ENCODE results near the gene C17orf50. TPM values are rescaled to one million over a fixed set of nuclear protein-coding genes. Genes with fewer than 3 reads are reported as not detected.

The C17orf50 gene
- not detected in 2 replicates for total RNA-seq

GRCh38 chr17:35760587-35760986 is at the start of gene C17orf50:
TSS of gene C17orf50 (plus strand) at chr17:35760887. CDS start at chr17:35760942, 55 bp downstream.

DNA sequence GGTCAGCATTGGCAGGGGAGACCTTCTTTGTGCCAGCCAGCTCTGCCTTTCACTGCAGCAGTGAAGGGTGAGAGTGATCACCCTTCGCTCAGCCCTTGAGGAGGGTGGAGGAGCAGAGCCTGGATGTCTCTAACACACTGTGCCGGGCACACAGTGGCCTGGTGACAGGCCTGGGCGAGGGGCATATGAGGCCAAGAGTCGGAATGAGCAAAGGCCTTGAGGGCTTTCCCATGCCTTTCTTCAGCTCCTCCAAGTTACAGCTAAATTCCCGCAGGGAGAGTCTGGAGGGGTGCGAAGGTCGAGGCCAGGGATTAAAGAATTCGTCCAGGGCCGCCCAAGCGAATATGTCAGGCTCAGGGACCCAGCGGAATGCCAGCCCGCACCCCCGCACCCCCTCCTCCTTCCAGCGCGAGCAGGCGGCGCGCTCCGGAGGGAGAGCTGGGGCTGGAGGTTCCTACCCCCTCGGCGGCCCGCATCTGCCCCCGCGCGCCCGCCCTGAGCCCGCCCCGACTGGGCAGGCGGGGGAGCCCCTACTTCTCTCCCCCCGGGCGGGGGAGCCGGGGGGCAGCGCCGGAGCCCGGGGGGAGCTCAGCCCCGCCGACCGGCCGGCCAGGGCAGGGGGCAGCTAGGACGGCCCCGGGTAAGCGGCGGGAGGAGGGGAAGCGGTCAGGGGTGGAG is 29.3 kb upstream of the C17orf50 start, which contains the start of gene RASL10B:
Gene RASL10B, plus strand, starts transcription at position 401 of the 678 bp plus-strand sequence. CDS start 3,546 bp downstream, outside the sequence.

DNA sequence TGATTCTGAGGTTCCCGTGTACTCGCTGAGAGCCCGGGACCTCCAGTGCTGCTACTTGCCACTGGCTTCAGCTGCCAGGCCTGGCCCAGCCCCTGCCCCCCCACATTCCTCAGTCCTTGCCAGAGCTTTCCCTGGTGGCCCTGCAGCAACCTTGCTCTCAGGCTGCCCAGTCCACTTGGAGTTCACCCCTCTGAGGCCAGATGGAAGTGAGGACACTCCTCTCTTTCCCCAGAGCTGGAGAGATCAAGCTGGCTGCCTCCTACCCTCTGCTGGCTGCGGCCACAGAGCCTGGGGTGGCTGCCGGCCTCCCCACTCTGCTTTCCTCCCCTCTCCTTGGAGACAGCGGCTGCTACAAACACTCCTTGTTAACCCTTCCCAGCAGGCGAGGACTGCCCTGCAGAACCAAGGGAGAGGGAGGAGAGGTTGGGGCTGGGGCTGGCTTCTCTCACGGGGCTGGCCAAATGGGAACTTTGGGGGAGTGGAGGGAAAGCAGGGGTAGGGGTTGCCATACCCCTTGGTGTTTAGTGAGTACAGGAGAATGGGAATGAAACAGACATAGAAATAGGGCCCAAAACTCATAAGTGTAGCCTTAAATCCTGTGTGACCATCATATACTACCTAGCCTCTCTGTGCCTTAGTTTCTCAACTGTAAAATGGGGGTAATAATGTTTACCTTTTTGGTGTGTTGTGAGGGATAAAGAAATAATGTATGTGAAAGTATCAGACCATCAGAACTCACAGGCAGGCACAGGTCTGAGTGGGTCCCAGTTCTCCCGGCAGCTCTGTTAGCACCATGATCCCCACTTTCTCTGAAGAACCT is 7.5 kb upstream of the C17orf50 start, which contains the start of gene GAS2L2:
Gene GAS2L2, minus strand, starts transcription at position 295 of the 820 bp plus-strand sequence. CDS start 389 bp downstream, outside the sequence.

DNA sequence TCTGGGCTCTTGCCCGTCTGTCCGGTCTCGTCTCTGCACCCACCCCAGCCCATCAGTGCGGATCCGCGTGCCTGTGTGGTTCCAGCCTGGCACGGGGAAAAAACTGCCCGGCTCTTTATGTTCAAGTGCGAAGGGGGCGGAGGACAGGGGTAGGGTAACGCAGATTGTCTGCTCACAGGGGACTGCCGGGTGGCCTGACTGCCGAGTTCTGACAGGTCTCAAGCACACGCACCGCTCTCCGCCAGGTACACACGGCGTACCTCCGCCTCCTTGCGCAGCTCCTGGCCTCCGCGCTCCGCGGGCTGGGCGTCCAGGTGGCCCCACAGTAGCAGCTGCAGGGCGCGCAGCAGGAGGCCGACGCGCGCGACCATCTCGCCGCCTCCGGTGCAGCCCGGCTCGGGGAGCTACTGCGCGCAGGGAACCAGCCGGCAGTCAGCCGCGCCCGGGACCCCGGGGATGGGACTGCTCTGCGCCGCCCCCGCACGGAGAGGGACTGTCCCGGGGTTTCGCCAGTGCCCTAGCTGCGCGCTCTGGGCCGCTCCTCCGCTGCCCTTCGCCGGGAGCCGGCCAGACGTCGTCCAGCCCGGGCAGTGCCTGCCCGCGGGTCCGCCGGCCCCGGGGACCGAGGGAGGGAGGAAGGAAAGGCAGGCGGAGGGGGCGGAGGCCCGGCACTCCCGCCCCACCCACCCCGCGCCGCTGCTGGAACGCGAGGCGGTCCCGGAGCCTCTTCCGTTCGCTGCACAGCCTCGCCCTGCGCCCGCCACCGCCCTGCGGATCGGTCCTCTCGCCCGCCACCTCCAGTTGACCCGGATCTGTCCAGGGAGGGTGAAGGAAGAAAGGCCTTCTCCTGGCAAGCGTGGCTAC is 34.6 kb downstream of the C17orf50 start, which contains the start of gene MMP28:
Gene MMP28, minus strand, starts transcription at position 635 of the 864 bp plus-strand sequence. Its CDS starts 264 bp downstream, at position 371.

DNA sequence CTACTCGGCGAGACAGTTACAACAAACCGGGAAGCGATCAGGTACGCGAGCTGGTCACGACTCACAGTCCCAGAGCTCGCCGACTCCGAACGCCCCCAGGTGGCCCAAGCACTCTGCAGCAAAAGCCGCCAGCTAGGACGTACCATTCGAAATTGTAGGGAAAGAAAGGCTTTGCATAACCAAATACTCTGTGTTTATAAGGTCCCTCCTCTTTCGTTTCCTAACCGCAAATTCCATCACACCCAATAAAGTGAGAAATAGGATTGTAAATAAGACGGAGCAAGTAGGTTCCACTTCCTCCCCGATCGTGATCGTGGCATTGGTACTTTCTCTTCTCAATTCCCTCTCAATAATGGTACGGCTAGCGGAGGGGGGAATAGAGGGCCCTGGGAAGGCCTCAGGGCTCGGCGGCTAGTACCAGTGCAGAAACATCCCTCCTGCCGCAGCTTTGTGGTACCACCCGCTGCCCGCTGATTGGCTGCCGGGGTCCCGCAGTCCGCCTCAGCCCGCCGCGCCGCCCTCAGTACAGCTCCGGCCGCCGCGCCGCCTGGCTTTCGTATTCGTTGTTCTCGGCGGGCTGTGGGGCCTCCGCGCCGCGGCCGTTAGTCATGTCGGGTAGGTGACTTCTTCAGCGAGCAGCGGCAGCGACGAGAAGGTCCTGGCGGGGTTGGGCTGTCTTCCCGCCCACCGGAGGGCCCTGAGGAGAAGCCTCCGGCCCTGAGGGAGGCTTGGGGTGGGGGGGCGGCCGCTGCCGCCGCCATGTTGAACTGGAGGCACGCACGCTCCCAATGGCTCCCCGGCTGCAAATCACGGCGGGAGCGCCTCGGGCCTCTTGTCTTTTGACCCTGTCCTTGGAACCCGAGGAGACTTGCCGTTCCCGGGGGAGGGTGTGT is 48.5 kb downstream of the C17orf50 start, which contains the start of gene TAF15:
Gene TAF15, plus strand, starts transcription at position 523 of the 893 bp plus-strand sequence. Its CDS starts 86 bp downstream, at position 609.

Other genes with a start within 250 kb of the C17orf50 start
- gene SLFN12L, start 223.2 kb upstream of the C17orf50 start, total RNA-seq, result not detected in 2 replicates
- not detected in 2 replicates for gene SLFN14, start 200.1 kb upstream of the C17orf50 start, total RNA-seq
- gene PEX12, start 182.3 kb upstream of the C17orf50 start, total RNA-seq, result 4.7 and 7.2 TPM in 2 replicates
- 105 and 107 TPM in 2 replicates for gene AP2B1, start 173.6 kb upstream of the C17orf50 start, total RNA-seq
- gene RASL10B, start 29.2 kb upstream of the C17orf50 start, total RNA-seq, result 3.7 and 8.3 TPM in 2 replicates
- gene GAS2L2, start 7.6 kb upstream of the C17orf50 start, total RNA-seq, result not detected in 2 replicates
- gene MMP28, start 34.8 kb downstream of the C17orf50 start, total RNA-seq, result 1.3 TPM in 1 of 2 replicates, not detected in the other
- 50.6 and 59.8 TPM in 2 replicates for gene TAF15, start 48.6 kb downstream of the C17orf50 start, total RNA-seq
- not detected in 2 replicates for gene HEATR9, start 108.0 kb downstream of the C17orf50 start, total RNA-seq
- 0.29 TPM in 1 of 2 replicates, not detected in the other for gene CCL5, start 119.5 kb downstream of the C17orf50 start, total RNA-seq
- gene RDM1, start 169.9 kb downstream of the C17orf50 start, total RNA-seq, result not detected in 2 replicates
- gene LYZL6, start 182.8 kb downstream of the C17orf50 start, total RNA-seq, result not detected in 2 replicates
- gene CCL16, start 220.6 kb downstream of the C17orf50 start, total RNA-seq, result not detected in 2 replicates
- not detected in 2 replicates for gene CCL14, start 225.8 kb downstream of the C17orf50 start, total RNA-seq
- gene CCL15, start 240.7 kb downstream of the C17orf50 start, total RNA-seq, result not detected in 2 replicates

Data from placental pericyte (primary cell).